Nephron (organoid): Measurements from ENCODE around the gene BMP15.

Experiments used
- H3K27ac Mint-ChIP-seq, 3 experiments: 2 replicates each; pipeline ENCODE4 v1.8.0; 2020; ENCODE audit warnings: mixed read lengths in 3 of 3, mild to moderate bottlenecking in 2 of 3, moderate library complexity in 1 of 3
- H3K27me3 Mint-ChIP-seq: 2 replicates; pipeline ENCODE4 v1.8.0; 2021; ENCODE audit warnings: low read depth, mild to moderate bottlenecking, moderate library complexity, mixed read lengths
- H3K36me3 Mint-ChIP-seq: 2 replicates; pipeline ENCODE4 v1.8.0; 2020; ENCODE audit warnings: low read depth, mixed read lengths
- H3K4me1 Mint-ChIP-seq: 2 replicates; pipeline ENCODE4 v1.8.0; 2020; ENCODE audit warnings: mixed read lengths
- H3K4me3 Mint-ChIP-seq, 3 experiments: 2 replicates each; pipeline ENCODE4 v1.8.0; 2020; ENCODE audit warnings: mild to moderate bottlenecking in 3 of 3, mixed read lengths in 3 of 3, moderate library complexity in 2 of 3
- H3K9me3 Mint-ChIP-seq: 2 replicates; pipeline ENCODE4 v1.8.0; 2020; ENCODE audit warnings: mixed read lengths
- CTCF ChIP-seq, 3 experiments: fragments of 200-600 bp; sonication (generic); IDR thresholded peaks; one replicate each; pipeline ENCODE4 v1.5.0; 2021; ENCODE audit warnings: antibody characterized with exemption in 3 of 3; ENCODE audit not compliant: unreplicated experiment in 3 of 3

Gene BMP15

DNA sequence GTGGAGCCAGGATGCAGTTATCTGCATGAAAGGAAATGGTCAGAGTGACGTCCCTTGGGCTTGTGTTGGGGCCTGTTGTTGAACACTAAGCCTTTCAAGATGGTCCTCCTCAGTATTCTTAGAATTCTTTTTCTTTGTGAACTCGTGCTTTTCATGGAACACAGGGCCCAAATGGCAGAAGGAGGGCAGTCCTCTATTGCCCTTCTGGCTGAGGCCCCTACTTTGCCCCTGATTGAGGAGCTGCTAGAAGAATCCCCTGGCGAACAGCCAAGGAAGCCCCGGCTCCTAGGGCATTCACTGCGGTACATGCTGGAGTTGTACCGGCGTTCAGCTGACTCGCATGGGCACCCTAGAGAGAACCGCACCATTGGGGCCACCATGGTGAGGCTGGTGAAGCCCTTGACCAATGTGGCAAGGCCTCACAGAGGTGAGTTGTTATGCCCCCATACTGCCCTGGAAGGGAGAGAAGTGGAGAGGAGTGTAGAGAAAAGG lies at the start of gene BMP15:
BMP15 (plus strand) TSS at position 51 of the 492 bp plus-strand sequence; CDS start at position 100, 49 bp downstream.
- H3K36me3 Mint-ChIP-seq, result no peaks in the 10 kb centered on the region
- peaks cover 8% of the 10 kb centered on the region for H3K9me3 Mint-ChIP-seq
- no peak within 1 kb of the TSS for H3K4me3 Mint-ChIP-seq
- peaks cover 3% of the 10 kb centered on the region for H3K27me3 Mint-ChIP-seq
- no peak within 1 kb of the TSS for H3K27ac Mint-ChIP-seq
- no peaks in the 10 kb centered on the region for H3K4me1 Mint-ChIP-seq
- no peak for TF ChIP-seq CTCF (IDR thresholded peaks at IDR 0.05; ENCODE audit: unreplicated experiment in 3 of 3)

DNA sequence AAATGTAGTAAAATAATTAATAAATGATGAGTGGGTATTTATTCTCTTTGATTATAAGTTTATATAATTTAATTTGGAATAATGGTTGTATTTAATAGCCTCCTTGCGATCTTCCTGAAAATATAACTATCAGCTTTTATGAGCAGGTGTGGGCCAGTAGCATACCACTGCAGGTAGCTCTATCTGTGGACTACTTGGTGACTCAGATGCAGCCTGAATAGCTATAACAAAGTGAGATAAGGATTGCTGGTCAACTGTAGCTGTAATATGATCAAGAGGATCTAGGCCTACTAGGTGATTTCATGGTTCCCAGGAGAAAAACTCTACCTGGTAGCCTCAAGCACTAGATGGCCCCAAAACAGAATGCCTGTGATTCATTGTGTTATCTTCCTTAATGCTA lies 47.1 kb upstream of the BMP15 start:
- Mint-ChIP-seq H3K27me3 (no peaks in the 10 kb centered on the region), H3K4me3 (no peak overlapping the region), H3K27ac (no peak overlapping the region), H3K4me1 (peaks cover 6% of the 10 kb centered on the region), H3K36me3 (no peaks in the 10 kb centered on the region), H3K9me3 (no peaks in the 10 kb centered on the region)
- TF ChIP-seq CTCF (IDR thresholded peaks at IDR 0.05; ENCODE audit: unreplicated experiment in 3 of 3), result no peak

GRCh38 chrX:50865311-50865710 lies 45.2 kb upstream of the BMP15 start:
- Mint-ChIP-seq H3K9me3 (no peaks in the 10 kb centered on the region), H3K27me3 (no peaks in the 10 kb centered on the region), H3K27ac (peak overlapping the region; percentile 26 to 68 (median 68)), H3K4me1 (peaks cover 6% of the 10 kb centered on the region), H3K4me3 (peak overlapping the region in 2 of 3 experiments; percentile 3 to 4), H3K36me3 (no peaks in the 10 kb centered on the region)
- TF ChIP-seq CTCF (IDR thresholded peaks at IDR 0.05; ENCODE audit: unreplicated experiment in 3 of 3), result no peak

DNA sequence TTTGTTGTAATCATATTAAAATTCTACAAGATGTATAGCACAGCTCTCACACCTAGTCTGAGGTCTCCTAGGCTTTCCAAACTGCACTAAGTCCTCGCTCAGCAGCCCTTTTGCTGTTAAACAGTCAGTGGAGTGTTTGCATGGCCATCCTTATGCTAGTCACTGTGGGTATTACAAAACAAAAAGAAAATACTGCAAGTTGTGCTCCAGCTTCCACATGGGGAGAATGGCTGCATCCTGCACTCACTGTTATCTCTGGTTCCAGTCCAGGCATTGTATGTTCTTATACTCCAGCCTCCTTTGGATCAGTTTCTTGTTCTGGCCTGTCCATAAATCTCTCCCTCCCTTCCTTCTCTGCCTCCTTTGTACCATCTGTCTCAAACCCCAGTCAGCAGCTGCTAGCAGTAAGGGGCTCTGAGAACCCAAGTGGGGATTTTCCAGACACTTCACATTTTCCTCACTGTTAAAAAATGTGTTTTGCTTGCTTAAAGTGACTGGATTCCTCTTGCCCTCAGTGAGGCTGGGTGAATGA lies 38.5 kb upstream of the BMP15 start:
- H3K36me3 Mint-ChIP-seq, result no peaks in the 10 kb centered on the region
- no peaks in the 10 kb centered on the region for H3K9me3 Mint-ChIP-seq
- H3K4me3 Mint-ChIP-seq, result no peak overlapping the region
- peak overlapping the region; percentile 26 to 89 (median 84) for H3K27ac Mint-ChIP-seq
- no peaks in the 10 kb centered on the region for H3K27me3 Mint-ChIP-seq
- no peak for TF ChIP-seq CTCF (IDR thresholded peaks at IDR 0.05; ENCODE audit: unreplicated experiment in 3 of 3)
- peaks cover 11% of the 10 kb centered on the region for H3K4me1 Mint-ChIP-seq

DNA sequence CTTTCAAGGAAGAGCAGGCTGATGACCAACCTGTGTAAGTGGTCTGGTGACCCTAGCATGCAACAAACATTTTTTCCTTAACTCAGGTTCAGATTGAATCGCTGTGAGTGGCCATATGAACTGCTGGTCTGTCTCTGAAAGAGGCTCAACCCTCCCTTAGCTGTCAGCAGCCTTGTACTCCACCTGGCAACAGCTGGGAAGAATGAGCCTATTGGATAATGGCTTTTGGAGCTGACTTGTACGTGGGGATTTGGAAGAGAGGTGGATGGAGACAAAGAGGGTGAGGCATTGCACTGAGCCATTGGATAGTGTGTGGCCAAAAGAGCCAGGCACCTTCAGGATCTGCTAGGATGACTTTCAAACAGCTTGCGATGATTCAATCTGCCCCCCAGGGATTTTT lies 35.7 kb upstream of the BMP15 start:
- H3K27ac Mint-ChIP-seq, result peak overlapping the region in 1 of 3 experiments; percentile 53
- peaks cover 11% of the 10 kb centered on the region for H3K4me1 Mint-ChIP-seq
- no peaks in the 10 kb centered on the region for H3K9me3 Mint-ChIP-seq
- H3K27me3 Mint-ChIP-seq, result no peaks in the 10 kb centered on the region
- no peaks in the 10 kb centered on the region for H3K36me3 Mint-ChIP-seq
- no peak for TF ChIP-seq CTCF (IDR thresholded peaks at IDR 0.05; ENCODE audit: unreplicated experiment in 3 of 3)
- no peak overlapping the region for H3K4me3 Mint-ChIP-seq

GRCh38 chrX:50876551-50876950 lies 34.0 kb upstream of the BMP15 start:
- Mint-ChIP-seq H3K9me3 (peaks cover under 1% of the 10 kb centered on the region), H3K36me3 (no peaks in the 10 kb centered on the region), H3K4me3 (no peak overlapping the region), H3K27ac (no peak overlapping the region), H3K27me3 (no peaks in the 10 kb centered on the region), H3K4me1 (peaks cover 11% of the 10 kb centered on the region)
- no peak for TF ChIP-seq CTCF (IDR thresholded peaks at IDR 0.05; ENCODE audit: unreplicated experiment in 3 of 3)
